MCF 10A (cell line): ENCODE data around the gene RAB4A. TPM values are rescaled to one million over a fixed set of nuclear protein-coding genes. Genes with fewer than 3 reads are reported as not detected.
A peak's percentile ranks its signal among the peaks of the same experiment; 100 is the strongest.

ENCODE experiments used
- BruUV-seq: library from RNA; stranded (reverse); fragments of 400-500 nt; replicated peaks from 2 replicates; lab custom pipeline; 2021; lab: Mats Ljungman, UMichigan
- CTCF ChIA-PET: fragments of 300-600 bp; sonication (Branson Sonifier 250); formaldehyde crosslinking; extraction: SDS; loops from one replicate; lab custom pipeline; 2021; ENCODE audit warnings: antibody characterized with exemption, inconsistent platforms; lab: Yijun Ruan, JAX
- POLR2A ChIA-PET: fragments of 300-600, 350-650 bp; sonication (Branson Sonifier 250); formaldehyde crosslinking; extraction: SDS; loops from one replicate; lab custom pipeline; 2020; ENCODE audit warnings: antibody characterized with exemption, inconsistent platforms; lab: Yijun Ruan, JAX
- DNase-seq: peaks from one replicate; pipeline ENCODE4 v3.0.0-alpha.2; 2018; ENCODE audit not compliant: unreplicated experiment
- H3K27ac Mint-ChIP-seq: one replicate; pipeline ENCODE4 v1.8.0; 2022; ENCODE audit warnings: mild to moderate bottlenecking, low read depth, mixed read lengths; ENCODE audit not compliant: unreplicated experiment
- H3K27me3 Mint-ChIP-seq: one replicate; pipeline ENCODE4 v1.8.0; 2022; ENCODE audit warnings: mixed read lengths; ENCODE audit not compliant: insufficient read depth, unreplicated experiment
- H3K36me3 Mint-ChIP-seq: one replicate; pipeline ENCODE4 v1.8.0; 2022; ENCODE audit warnings: mild to moderate bottlenecking, moderate library complexity, mixed read lengths; ENCODE audit not compliant: insufficient read depth, unreplicated experiment
- H3K4me1 Mint-ChIP-seq: one replicate; pipeline ENCODE4 v1.8.0; 2022; ENCODE audit warnings: mixed read lengths; ENCODE audit not compliant: insufficient read depth, unreplicated experiment
- H3K4me3 Mint-ChIP-seq: one replicate; pipeline ENCODE4 v1.8.0; 2022; ENCODE audit warnings: mild to moderate bottlenecking, moderate library complexity, mixed read lengths; ENCODE audit not compliant: unreplicated experiment
- H3K9me3 Mint-ChIP-seq: one replicate; pipeline ENCODE4 v1.8.0; 2022; ENCODE audit warnings: mixed read lengths; ENCODE audit not compliant: unreplicated experiment
- CTCF ChIP-seq: fragments of 200-600 bp; IDR thresholded peaks from one replicate; pipeline ENCODE4 v1.8.0; 2022; ENCODE audit warnings: antibody characterized with exemption, mild to moderate bottlenecking; ENCODE audit not compliant: unreplicated experiment
- intact Hi-C: fragments of 100-400 bp; cut with micrococcal nuclease; formaldehyde crosslinking; loops from 2 replicates; pipeline ENCODE4 v1.14.1; 2022
- total RNA-seq: library from RNA; stranded (reverse); gene quantifications from 2 replicates; pipeline ENCODE4 v1.2.3, GENCODE V29; 2022

Gene RAB4A
- total RNA-seq, 1 experiment from 2014 or later: 87.4 TPM

- no peak for DNase-seq
- Mint-ChIP-seq H3K4me3 (no peak overlapping the region), H3K4me1 (no peaks in the 10 kb centered on the region), H3K27ac (no peak overlapping the region), H3K36me3 (peaks cover 80% of the 10 kb centered on the region), H3K27me3 (no peaks in the 10 kb centered on the region), H3K9me3 (no peaks in the 10 kb centered on the region)
- intact Hi-C loops: no loop called here
- no peak for TF ChIP-seq CTCF
- ChIA-PET CTCF (interaction anchor here (0.6 to 0.7 kb wide), 3 partner anchors 11 to 20 kb away, joined by 3 to 5 read pairs (median 3); no protein-coding TSS in a partner anchor), POLR2A (interaction anchor here (0.6 to 1.2 kb wide), 2 partner anchors 10 to 518 kb away, joined by 3 to 4 read pairs; no protein-coding TSS in a partner anchor)
- BruUV-seq: no TSS peak
Observed at GRCh38 chr1:229309074-229309473, 38.2 kb downstream of the RAB4A start.

- H3K27me3 Mint-ChIP-seq: no peaks in the 10 kb centered on the region
- no TSS peak for BruUV-seq
- H3K4me3 Mint-ChIP-seq: no peak overlapping the region
- no peak for DNase-seq
- H3K36me3 Mint-ChIP-seq: peaks cover 80% of the 10 kb centered on the region
- no peak overlapping the region for H3K27ac Mint-ChIP-seq
- TF ChIP-seq CTCF: no peak
- POLR2A ChIA-PET: no interaction called here
- intact Hi-C loops: no loop called here
- CTCF ChIA-PET: interaction anchor here (0.7 kb wide), 1 partner anchor 11 kb away, joined by 3 read pairs; no protein-coding TSS in a partner anchor
- H3K9me3 Mint-ChIP-seq: no peaks in the 10 kb centered on the region
- H3K4me1 Mint-ChIP-seq: no peaks in the 10 kb centered on the region
Observed at GRCh38 chr1:229309684-229310083, 38.8 kb downstream of the RAB4A start.

GRCh38 chr1:229310833-229311232, 39.9 kb downstream of the RAB4A start:
- Mint-ChIP-seq H3K27me3 (no peaks in the 10 kb centered on the region), H3K27ac (peak overlapping the region; percentile 36), H3K4me3 (no peak overlapping the region), H3K36me3 (peaks cover 74% of the 10 kb centered on the region), H3K4me1 (no peaks in the 10 kb centered on the region), H3K9me3 (no peaks in the 10 kb centered on the region)
- intact Hi-C loops: no loop called here
- DNase-seq: no peak
- ChIA-PET CTCF (no interaction called here), POLR2A (interaction anchor here (0.5 to 1.7 kb wide), 2 partner anchors 10 to 577 kb away, joined by 4 to 5 read pairs; no protein-coding TSS in a partner anchor)
- no peak for TF ChIP-seq CTCF
- BruUV-seq: no TSS peak

- intact Hi-C loops: no loop called here
- Mint-ChIP-seq H3K4me3 (no peak overlapping the region), H3K27ac (no peak overlapping the region), H3K9me3 (no peaks in the 10 kb centered on the region), H3K36me3 (peaks cover 70% of the 10 kb centered on the region), H3K27me3 (no peaks in the 10 kb centered on the region), H3K4me1 (no peaks in the 10 kb centered on the region)
- ChIA-PET CTCF (no interaction called here), POLR2A (no interaction called here)
- TF ChIP-seq CTCF: no peak
- no peak for DNase-seq
- BruUV-seq: no TSS peak
Observed at GRCh38 chr1:229316166-229316565, 45.3 kb downstream of the RAB4A start.
